ENCODE data around the gene UBA3. TPM values are rescaled to one million over a fixed set of nuclear protein-coding genes. Genes with fewer than 3 reads are reported as not detected.
A peak's percentile ranks its signal among the peaks of the same experiment; 100 is the strongest.

Gene UBA3
- total RNA-seq, 1 experiment from 2014 or later: 67.2 TPM

- Histone ChIP-seq H3K27ac (ENCODE audit: insufficient read length, low read depth, low read length) (no peak overlapping the region), H3K23me2 (ENCODE audit: insufficient read length, low read depth, low read length, poor library complexity, severe bottlenecking) (no peaks in the 10 kb centered on the region), H3K56ac (ENCODE audit: insufficient read length, low read depth, low read length) (no peak overlapping the region), H4K91ac (ENCODE audit: insufficient read length, low read depth, low read length) (no peak overlapping the region), H3K23ac (ENCODE audit: insufficient read length, low read depth, low read length) (no peak overlapping the region), H2BK120ac (ENCODE audit: low read depth, low read length, poor library complexity, severe bottlenecking) (no peak overlapping the region), H2AK5ac (ENCODE audit: insufficient read length, low read length) (no peak overlapping the region), H2BK5ac (ENCODE audit: insufficient read length, low read length) (no peak overlapping the region), H4K20me1 (ENCODE audit: control insufficient read depth, insufficient read depth, insufficient read length) (no peaks in the 10 kb centered on the region), H3K79me2 (ENCODE audit: insufficient read depth, low read length) (no peaks in the 10 kb centered on the region; the same call in 1 of the 2 replicates), H4K8ac (replicated peaks; ENCODE audit: insufficient read length, low read depth, low read length) (no peak overlapping the region), H3K9me3 (ENCODE audit: control insufficient read depth, low read depth, low read length) (no peaks in the 10 kb centered on the region), H4K5ac (ENCODE audit: insufficient read length, low read depth, low read length) (no peak overlapping the region), H2BK12ac (ENCODE audit: insufficient read length, low read depth, low read length) (peak overlapping the region; percentile 50), H3K9ac (ENCODE audit: extremely low read depth, insufficient read length, low read length) (no peak overlapping the region), H3K18ac (ENCODE audit: insufficient read length, low read depth, low read length) (no peak overlapping the region), H3K79me1 (ENCODE audit: insufficient read depth, low read depth, low read length, poor library complexity, severe bottlenecking) (no peaks in the 10 kb centered on the region), H3K27me3 (ENCODE audit: insufficient read depth, low read length) (no peaks in the 10 kb centered on the region), H3K4ac (ENCODE audit: low read depth, low read length) (no peak overlapping the region), H3K4me2 (ENCODE audit: insufficient read depth, insufficient read length, low read length) (no peak overlapping the region), H3T11ph (ENCODE audit: low read length) (no peak overlapping the region), H2BK15ac (ENCODE audit: low read depth, low read length) (no peak overlapping the region), H2BK20ac (ENCODE audit: low read depth, low read length, poor library complexity, severe bottlenecking) (no peak overlapping the region), H3K4me1 (ENCODE audit: insufficient read depth, low read length) (peaks cover 3% of the 10 kb centered on the region; the same call in 1 of the 2 replicates), H2AFZ (ENCODE audit: low read length) (no peak overlapping the region), H3K14ac (ENCODE audit: insufficient read depth, low read length) (no peak overlapping the region)
- no peak for DNase-seq
- Mint-ChIP-seq H3K4me3 (no peak overlapping the region), H3K27me3 (ENCODE audit: low read depth) (no peaks in the 10 kb centered on the region), H3K36me3 (ENCODE audit: insufficient read depth in 1 of 3, low read depth in 3 of 3) (peaks cover 0 to 9% (median 0%) of the 10 kb centered on the region in 3 experiments; a peak in 1 of 7 replicates), H3K9me3 (no peaks in the 10 kb centered on the region), H3K4me1 (peaks cover 5 to 6% of the 10 kb centered on the region in 2 experiments), H3K27ac (no peak overlapping the region; a peak in 1 of 7 replicates)
- WGBS (ENCODE audit: extremely low coverage, insufficient read length, low lambda C conversion rate): no CpG with 5 or more reads among the region's 9 CpGs
- no peak for TF ChIP-seq CTCF (conservative IDR thresholded peaks at IDR 0.05)
Observed at GRCh38 chr3:69097407-69098086, 17.4 kb upstream of the UBA3 start.
